ENCODE measurements around the gene NT5DC1. TPM values are rescaled to one million over a fixed set of nuclear protein-coding genes. Genes with fewer than 3 reads are reported as not detected.
A peak's percentile ranks its signal among the peaks of the same experiment; 100 is the strongest.

Gene NT5DC1
- total and polyA plus RNA-seq, 4 donors: 8.6 to 49.0 (median 22.1) TPM

DNA sequence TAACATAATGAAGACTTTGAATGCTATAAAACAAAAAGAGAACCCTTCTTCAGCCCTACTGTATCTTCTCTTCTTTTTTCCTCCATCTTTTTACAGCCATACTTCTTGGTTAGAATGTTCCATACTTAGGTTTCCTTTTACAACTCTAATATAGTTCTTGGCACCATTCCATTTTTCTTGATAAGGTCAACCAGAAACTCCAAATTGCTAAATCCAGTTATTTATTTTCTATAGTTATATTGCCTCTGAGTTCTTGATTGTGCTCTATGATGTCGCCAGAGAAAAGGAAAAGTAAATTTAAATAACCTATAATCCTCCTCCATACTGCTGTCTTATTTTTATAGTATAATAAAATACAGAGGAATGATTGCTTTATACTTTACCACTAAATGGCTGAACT is 52.0 kb downstream of the NT5DC1 start:
- Histone ChIP-seq H3K4me3 (no peak overlapping the region), H3K9ac (ENCODE audit: insufficient read depth in 1 of 2, low read length in 2 of 2) (no peak overlapping the region), H3K27ac (ENCODE audit: low read depth in 1 of 2, low read length in 1 of 2) (no peak overlapping the region), H3K4me1 (ENCODE audit: control insufficient read depth in 5 of 5, insufficient read depth in 5 of 5, low read length in 5 of 5) (no peaks in the 10 kb centered on the region), H3K27me3 (ENCODE audit: control insufficient read depth in 3 of 3, insufficient read depth in 3 of 3, low read length in 2 of 3) (no peaks in the 10 kb centered on the region), H3K9me3 (ENCODE audit: control insufficient read depth in 4 of 4, insufficient read depth in 3 of 4, low read length in 3 of 4) (no peaks in the 10 kb centered on the region), H3K36me3 (ENCODE audit: control insufficient read depth in 4 of 4, insufficient read depth in 4 of 4, low read length in 4 of 4) (peaks cover 0 to 5% (median 1%) of the 10 kb centered on the region in 4 donors)
- TF ChIP-seq, protein P1, sequence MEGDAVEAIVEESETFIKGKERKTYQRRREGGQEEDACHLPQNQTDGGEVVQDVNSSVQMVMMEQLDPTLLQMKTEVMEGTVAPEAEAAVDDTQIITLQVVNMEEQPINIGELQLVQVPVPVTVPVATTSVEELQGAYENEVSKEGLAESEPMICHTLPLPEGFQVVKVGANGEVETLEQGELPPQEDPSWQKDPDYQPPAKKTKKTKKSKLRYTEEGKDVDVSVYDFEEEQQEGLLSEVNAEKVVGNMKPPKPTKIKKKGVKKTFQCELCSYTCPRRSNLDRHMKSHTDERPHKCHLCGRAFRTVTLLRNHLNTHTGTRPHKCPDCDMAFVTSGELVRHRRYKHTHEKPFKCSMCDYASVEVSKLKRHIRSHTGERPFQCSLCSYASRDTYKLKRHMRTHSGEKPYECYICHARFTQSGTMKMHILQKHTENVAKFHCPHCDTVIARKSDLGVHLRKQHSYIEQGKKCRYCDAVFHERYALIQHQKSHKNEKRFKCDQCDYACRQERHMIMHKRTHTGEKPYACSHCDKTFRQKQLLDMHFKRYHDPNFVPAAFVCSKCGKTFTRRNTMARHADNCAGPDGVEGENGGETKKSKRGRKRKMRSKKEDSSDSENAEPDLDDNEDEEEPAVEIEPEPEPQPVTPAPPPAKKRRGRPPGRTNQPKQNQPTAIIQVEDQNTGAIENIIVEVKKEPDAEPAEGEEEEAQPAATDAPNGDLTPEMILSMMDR (IDR thresholded peaks at IDR 0.05; ENCODE audit: control extremely low read depth, extremely low read depth): no peak
- ATAC-seq (ENCODE audit: insufficient read depth, low FRiP score) (no peak), DNase-seq (peak in 2 of 3 donors; percentile 11 to 28)
- WGBS, 2 donors: 81 to 85% methylated on average over 1 of the region's 1 CpG

DNA sequence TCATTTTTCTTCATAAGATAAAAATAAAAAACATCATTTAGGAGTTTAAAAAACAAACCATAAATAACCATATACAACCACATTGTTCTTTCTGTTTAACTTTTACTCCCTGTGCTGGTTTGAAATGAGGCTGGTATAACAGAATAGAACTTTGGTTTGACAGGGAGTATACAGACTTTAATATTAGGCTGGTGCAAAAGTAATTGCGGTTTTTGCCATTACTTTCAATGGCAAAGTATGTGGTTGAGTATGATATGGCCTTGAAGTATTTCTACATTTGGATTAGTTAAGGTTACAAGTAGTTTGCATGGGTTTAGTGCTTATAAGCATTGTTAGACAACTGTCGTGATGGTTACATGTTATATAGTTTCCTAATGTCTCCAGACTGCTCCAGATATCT is 54.2 kb downstream of the NT5DC1 start:
- Histone ChIP-seq H3K4me1 (ENCODE audit: control insufficient read depth in 5 of 5, insufficient read depth in 5 of 5, low read length in 5 of 5) (no peaks in the 10 kb centered on the region), H3K27me3 (ENCODE audit: control insufficient read depth in 3 of 3, insufficient read depth in 3 of 3, low read length in 2 of 3) (no peaks in the 10 kb centered on the region), H3K9me3 (ENCODE audit: control insufficient read depth in 4 of 4, insufficient read depth in 3 of 4, low read length in 3 of 4) (no peaks in the 10 kb centered on the region), H3K27ac (ENCODE audit: low read depth in 1 of 2, low read length in 1 of 2) (no peak overlapping the region), H3K9ac (ENCODE audit: insufficient read depth in 1 of 2, low read length in 2 of 2) (no peak overlapping the region), H3K4me3 (no peak overlapping the region), H3K36me3 (ENCODE audit: control insufficient read depth in 4 of 4, insufficient read depth in 4 of 4, low read length in 4 of 4) (peaks cover 0 to 10% (median 4%) of the 10 kb centered on the region in 4 donors)
- 94% methylated on average over 2 of the region's 2 CpGs for WGBS, 2 donors
- ATAC-seq (ENCODE audit: insufficient read depth, low FRiP score) (no peak), DNase-seq (no peak)
- TF ChIP-seq, protein P1 (IDR thresholded peaks at IDR 0.05; ENCODE audit: control extremely low read depth, extremely low read depth): no peak

DNA sequence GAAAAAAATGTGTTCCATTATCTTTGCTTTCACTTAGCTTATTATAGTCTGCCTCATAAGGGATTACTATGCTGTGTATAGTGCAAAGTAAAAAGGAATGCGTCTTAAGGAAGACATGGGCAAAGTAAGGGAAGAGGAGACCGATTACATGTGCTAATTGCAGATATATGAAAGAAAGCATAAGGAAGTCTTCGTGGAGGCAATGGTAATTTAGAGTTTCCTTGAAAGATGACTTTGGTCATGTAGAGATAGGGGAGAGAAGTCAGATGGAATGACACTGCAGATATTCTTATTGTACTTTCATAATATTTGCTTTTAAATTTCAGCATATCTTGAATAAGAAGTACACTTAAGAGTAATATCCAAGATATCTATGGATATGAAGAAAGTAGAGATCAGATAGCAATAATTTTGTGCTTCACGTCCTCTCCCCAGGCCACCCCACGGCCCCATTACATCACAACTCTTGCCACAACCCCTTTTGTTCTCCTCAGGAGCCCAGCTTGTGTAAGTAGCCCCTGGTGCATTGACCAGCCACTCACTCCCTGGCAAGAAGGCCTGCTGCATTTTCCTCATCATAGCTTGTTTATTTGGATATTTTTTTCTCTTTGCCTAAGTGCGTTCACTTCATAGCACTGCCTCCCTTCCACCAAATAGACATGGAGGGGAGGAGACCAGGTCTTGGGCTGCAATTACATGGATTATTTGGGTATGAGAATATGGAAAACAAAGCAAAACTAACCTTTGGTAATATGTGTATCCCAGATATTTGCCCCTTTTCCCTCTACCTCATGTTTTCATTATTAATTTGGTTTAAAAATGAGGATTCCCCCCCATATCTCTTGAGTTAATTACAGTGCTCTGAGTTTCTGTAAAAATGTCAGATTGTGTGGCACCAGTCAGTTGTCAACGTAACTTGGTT is 56.0 kb downstream of the NT5DC1 start:
- TF ChIP-seq, protein P1 (IDR thresholded peaks at IDR 0.05; ENCODE audit: control extremely low read depth, extremely low read depth): no peak
- no peak for ATAC-seq (ENCODE audit: insufficient read depth, low FRiP score)
- Histone ChIP-seq H3K27ac (ENCODE audit: low read depth in 1 of 2, low read length in 1 of 2) (no peak overlapping the region), H3K36me3 (ENCODE audit: control insufficient read depth in 4 of 4, insufficient read depth in 4 of 4, low read length in 4 of 4) (peaks cover 0 to 12% (median 4%) of the 10 kb centered on the region in 4 donors), H3K9ac (ENCODE audit: insufficient read depth in 1 of 2, low read length in 2 of 2) (no peak overlapping the region), H3K4me3 (no peak overlapping the region), H3K4me1 (ENCODE audit: control insufficient read depth in 5 of 5, insufficient read depth in 5 of 5, low read length in 5 of 5) (no peaks in the 10 kb centered on the region), H3K9me3 (ENCODE audit: control insufficient read depth in 4 of 4, insufficient read depth in 3 of 4, low read length in 3 of 4) (no peaks in the 10 kb centered on the region), H3K27me3 (ENCODE audit: control insufficient read depth in 3 of 3, insufficient read depth in 3 of 3, low read length in 2 of 3) (no peaks in the 10 kb centered on the region)
- no peak for DNase-seq
- 58 to 78% methylated on average over 7 of the region's 7 CpGs for WGBS, 2 donors

All from lung (tissue), 12 donors.